WTC11 (cell line): ENCODE results near the gene ADAMTS7.

ENCODE experiments used
- CTCF ChIP-seq: fragments of 200-600 bp; IDR thresholded peaks from 2 replicates; pipeline ENCODE4 v1.8.0; 2022; ENCODE audit warnings: antibody characterized with exemption
- E2F1 ChIP-seq: sonication (generic); formaldehyde crosslinking; IDR thresholded peaks from 2 replicates; pipeline ENCODE4 v1.8.0; 2022; ENCODE audit warnings: mild to moderate bottlenecking, missing genetic modification reagents
- IRF2 ChIP-seq: sonication (generic); formaldehyde crosslinking; IDR thresholded peaks from 2 replicates; pipeline ENCODE4 v1.8.0; 2022; ENCODE audit warnings: low read depth, missing genetic modification reagents, borderline replicate concordance
- SMAD4 ChIP-seq: sonication (generic); formaldehyde crosslinking; IDR thresholded peaks from 2 replicates; pipeline ENCODE4 v1.8.0; 2022; ENCODE audit warnings: mild to moderate bottlenecking, missing genetic modification reagents
- TEAD1 ChIP-seq: sonication (generic); formaldehyde crosslinking; IDR thresholded peaks from 2 replicates; pipeline ENCODE4 v1.8.0; 2022; ENCODE audit warnings: mild to moderate bottlenecking, missing genetic modification reagents
- ZNF512 ChIP-seq: sonication (generic); formaldehyde crosslinking; IDR thresholded peaks from 2 replicates; pipeline ENCODE4 v1.8.1; 2022; ENCODE audit warnings: missing genetic modification reagents, borderline replicate concordance

GRCh38 chr15:78717956-78718656, 93.2 kb downstream of the ADAMTS7 start:
- TF ChIP-seq IRF2 (CRISPR knock-in tag) (no peak), E2F1 (CRISPR knock-in tag) (no peak), TEAD1 (CRISPR knock-in tag) (no peak), SMAD4 (CRISPR knock-in tag) (no peak), CTCF (no peak), ZNF512 (no peak)
